Activated CD4-positive, alpha-beta T cell treated with anti-CD3 and anti-CD28 coated beads, Interleukin-2, amount 50 U/mL, for 16 hours (primary cell): ENCODE results near the gene OCSTAMP.

Experiments
- DNase-seq: peaks from one replicate; pipeline ENCODE4 v3.0.0-alpha.2; 2020

OCSTAMP gene, protein sequence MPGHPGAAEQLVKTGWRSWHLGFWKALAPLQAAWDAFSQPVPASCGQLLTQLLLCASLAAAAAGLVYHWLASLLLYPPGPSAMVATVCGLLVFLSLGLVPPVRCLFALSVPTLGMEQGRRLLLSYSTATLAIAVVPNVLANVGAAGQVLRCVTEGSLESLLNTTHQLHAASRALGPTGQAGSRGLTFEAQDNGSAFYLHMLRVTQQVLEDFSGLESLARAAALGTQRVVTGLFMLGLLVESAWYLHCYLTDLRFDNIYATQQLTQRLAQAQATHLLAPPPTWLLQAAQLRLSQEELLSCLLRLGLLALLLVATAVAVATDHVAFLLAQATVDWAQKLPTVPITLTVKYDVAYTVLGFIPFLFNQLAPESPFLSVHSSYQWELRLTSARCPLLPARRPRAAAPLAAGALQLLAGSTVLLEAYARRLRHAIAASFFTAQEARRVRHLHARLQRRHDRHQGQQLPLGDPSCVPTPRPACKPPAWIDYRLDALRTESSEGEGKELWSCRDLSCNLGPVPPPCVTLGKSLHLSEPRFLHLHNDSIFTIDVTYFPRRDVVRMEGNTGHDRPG

GRCh38 chr20:46550461-46550860 lies at the start of gene OCSTAMP:
OCSTAMP (minus strand) TSS chr20:46550654; CDS start chr20:46550560, 94 bp downstream.
- no peak for DNase-seq

DNA sequence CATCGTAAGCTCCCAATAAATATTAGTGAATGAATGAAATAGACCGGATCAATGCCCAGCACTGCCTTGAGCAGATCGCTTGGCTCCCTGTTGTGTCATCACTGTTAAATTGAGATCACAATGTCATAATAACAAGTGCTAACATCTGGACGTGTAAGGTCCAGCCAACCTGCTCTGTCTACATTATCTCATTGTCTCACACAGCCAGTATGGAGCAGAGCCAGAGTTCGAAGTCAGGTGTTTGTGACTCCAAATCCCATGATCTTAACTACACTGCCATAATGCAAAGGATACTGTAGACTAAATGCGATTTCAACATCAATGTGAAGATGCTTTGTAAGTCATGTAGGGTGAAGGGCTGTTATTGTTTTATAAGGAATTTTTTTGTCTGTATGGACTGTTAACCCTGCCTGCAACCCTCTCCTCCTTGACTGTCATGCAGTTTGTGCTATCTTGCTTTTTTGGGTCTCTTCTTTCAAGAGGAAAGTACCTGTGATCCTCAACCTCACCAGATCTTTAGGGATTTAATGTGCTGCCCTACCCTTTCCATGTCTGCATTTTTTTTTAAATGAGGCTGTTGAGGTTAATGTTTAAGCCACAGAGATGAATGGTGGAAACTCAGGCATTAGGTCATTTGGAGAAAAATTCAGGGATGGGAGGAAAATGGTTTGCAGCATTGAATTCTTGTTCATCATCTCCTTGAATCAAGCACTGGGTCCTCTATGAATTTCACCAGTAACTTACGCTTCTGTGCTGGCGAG lies 49.0 kb upstream of the OCSTAMP start:
- no peak for DNase-seq

DNA sequence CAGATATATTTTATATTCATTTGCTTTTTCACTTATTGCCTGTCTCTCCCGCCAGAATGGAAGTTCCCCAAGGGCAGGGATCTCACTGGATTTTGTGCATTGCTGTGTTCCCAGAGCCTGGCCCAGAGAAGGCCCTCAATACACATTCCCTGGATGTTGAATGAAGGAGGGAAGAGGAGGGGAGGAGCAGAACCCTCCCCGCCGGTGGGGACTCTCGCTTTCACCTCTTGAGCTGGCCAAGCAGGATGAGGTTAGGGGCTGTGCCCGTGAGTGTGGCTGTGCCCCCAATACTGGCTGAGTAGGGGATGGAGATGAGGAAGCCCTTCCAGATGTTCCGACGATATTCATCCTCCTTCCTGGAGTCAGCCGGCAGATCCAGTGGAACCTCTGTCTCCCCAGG lies 45.5 kb upstream of the OCSTAMP start:
- DNase-seq: no peak

GRCh38 chr20:46594725-46595124 lies 44.3 kb upstream of the OCSTAMP start:
- no peak for DNase-seq

GRCh38 chr20:46592580-46593362 lies 42.3 kb upstream of the OCSTAMP start:
- peak; percentile 21 for DNase-seq

- no peak for DNase-seq
These were observed 40.0 kb upstream of the OCSTAMP start for GRCh38 chr20:46590443-46590842.

DNA sequence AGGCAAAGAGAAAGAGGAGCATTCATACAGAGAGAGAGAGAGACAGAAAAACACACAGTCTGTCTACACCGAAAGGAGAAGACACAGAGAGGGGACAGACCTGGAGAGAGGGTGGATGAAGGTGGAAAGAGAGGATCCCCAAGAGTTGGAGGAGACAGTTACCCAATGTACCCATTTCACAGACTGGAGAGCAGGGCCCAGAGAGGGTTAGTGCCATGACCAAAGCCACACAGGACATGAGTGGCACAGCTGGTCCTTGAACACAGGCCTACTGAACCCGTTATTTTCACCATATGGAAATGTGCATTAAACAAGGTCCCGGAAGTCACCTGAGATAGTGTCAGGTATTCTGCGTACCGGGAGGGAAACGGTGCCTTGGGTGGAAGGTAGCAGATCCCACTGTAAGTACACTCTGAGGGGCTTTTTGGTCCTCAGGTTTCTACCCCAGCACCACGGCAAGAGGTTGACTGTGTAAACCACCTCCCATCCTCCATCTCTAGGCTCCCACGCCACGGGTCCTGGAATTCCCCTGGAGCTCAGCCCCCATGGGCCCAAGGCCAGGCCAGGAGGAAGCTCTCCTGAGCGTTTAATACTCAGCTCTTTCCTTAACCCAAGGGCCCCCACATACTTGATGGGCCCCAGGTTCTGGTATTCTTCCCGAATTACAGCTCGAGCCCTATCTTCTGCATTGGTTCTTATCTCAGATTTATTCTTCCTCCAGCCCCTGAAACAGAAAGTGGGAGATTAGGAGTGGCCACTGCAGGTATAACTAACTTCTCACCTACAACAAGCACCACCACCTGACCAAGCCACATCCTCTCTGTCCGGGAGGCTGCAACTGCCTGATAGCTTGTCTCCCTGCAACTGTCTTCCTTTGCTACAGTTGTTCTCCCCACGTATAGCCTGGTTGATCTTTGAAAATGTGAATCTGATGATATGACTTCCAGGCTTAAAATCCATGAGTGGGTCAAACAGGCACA lies 38.4 kb upstream of the OCSTAMP start:
- peak; percentile 2 for DNase-seq

DNA sequence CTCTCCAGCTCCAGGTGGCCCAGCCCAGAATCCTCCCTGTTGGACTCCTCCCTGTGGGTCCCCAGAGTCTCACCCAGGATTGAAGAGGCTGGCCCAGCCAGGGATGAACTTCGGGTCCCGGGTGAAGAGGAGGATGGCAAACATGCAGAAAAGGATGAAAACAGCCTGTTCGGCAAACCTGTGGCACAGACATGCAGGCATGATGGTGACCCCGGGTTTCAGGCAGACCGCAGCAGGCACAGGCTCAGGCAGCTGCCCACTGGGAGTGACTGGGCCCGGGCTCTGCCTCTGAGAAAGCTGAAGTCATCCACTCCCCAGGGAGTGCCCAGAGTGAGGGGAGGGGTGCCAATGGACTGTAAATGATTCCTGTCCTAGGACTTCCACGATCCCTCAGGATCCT lies 37.5 kb upstream of the OCSTAMP start:
- no peak for DNase-seq

DNA sequence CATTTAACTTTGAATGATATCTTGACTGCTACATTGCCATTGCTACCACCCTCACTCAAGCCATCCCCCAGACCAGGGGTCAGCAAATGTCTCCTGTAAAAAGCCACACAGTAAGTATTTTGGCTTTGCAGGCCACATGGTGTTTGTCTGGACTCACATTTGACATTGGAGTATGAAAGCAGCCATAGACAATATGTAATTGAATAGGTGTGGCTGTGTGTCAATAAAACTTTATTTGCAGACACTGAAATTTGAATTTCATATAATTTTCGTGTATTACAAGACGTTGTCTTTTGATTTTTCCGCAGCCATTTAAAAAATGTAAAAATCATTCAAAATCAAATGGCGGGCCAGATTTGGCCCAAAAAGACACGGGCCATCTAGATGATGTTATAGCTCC lies 36.3 kb upstream of the OCSTAMP start:
- DNase-seq: no peak

GRCh38 chr20:46584508-46584907 lies 34.1 kb upstream of the OCSTAMP start:
- DNase-seq: no peak

DNA sequence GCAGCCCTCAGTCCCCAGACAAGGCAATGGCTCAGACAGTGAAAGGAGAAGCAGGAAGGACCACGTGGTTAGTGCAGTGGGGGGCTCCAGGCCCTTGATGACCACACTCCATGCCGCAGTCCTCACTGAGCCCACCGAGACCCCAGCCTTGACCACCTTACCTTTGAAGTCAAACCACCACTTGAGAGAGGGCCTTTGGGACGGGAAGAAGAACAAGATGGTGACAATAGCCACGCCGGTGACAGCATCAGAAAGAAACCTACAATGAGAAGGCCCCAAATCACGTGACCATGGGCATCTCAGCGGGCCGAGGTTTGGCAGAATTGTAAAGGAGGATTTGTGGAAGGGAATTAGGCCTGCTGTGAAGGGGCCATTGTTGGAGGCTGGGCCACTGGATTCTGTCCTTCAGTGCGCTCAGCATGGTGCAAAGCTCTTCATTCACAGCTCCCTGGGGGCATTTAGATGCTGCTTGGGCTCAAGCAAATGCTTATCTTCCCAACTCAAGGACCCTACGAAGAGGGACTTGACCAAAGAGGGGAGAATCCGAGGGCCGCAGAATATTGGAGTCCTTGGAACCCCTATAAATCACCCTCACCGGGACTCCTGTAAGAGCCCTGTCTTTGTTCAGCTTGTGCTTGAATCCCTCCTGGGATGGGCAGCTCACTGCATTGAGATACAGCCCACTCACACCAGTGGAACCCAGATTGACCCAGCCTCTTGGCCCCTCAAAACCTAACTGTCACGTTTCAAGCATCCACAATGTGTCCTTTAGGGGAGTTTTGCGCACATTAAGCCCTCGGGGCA lies 33.2 kb upstream of the OCSTAMP start:
- DNase-seq: no peak

DNA sequence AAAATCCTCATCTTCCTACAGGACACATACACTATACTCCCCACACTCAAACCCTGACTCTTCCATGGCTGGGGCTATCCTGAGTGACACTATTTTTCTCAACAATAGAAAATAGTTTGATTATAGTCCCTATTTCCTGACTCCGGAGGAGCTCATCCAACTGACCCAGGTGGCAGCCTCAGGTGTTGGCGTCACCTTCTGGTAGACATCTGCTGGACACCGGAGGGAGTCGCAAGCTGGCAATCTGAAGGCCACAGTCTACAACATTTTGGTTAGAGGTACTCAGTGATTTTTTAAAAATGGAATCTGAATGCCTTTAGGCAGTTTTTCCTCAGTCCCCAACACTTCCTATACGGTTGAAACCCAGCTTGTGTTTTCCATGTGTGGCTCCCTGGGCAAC lies 32.2 kb upstream of the OCSTAMP start:
- DNase-seq: no peak

GRCh38 chr20:46581391-46581790 lies 30.9 kb upstream of the OCSTAMP start:
- DNase-seq: no peak

DNA sequence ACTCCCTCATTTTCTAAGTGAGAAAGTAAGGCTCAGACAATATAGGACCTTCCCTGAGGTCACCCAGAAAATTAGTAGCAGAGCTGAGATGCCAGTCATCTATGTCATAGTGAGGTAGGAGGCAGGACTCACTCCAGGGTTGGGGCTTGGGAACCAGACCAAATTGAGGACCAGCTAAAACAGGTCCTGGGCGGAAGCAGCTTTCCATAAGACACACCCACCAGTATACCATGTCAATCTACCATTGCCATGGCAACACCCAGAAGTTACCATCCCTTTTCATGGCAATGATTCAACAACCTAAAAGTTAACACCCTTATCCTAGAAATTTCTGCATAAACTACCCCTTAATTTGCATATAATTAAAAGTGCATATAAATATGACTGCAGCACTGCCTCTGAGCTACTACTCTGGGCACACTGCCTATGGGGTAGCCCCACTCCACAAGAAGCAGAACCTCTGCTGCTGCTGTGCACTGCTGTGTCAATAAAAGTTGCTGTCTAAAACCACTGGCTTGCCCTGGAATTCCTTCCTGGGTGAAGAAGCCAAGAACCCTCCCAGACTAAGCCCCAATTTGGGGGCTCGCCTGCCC lies 30.3 kb upstream of the OCSTAMP start:
- no peak for DNase-seq

DNA sequence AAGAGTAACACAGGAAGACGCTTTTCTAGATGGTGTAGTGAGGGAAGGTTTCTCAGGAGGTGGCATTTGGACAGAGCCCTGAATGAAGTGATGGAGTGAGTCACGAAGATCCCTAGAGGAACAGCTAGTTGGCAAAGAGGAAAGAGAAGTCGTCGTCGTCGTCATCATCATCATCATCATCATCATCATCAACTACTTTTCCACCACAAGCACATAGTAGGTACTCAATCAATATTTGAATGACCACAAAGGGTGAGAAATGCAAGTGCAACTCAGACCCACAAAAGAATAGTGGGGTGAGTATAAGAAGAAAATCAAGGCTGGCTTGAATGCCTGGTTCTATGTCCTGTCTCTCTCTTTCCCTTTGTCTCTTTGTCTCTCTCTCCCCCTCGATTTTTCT lies 28.3 kb upstream of the OCSTAMP start:
- DNase-seq: no peak

DNA sequence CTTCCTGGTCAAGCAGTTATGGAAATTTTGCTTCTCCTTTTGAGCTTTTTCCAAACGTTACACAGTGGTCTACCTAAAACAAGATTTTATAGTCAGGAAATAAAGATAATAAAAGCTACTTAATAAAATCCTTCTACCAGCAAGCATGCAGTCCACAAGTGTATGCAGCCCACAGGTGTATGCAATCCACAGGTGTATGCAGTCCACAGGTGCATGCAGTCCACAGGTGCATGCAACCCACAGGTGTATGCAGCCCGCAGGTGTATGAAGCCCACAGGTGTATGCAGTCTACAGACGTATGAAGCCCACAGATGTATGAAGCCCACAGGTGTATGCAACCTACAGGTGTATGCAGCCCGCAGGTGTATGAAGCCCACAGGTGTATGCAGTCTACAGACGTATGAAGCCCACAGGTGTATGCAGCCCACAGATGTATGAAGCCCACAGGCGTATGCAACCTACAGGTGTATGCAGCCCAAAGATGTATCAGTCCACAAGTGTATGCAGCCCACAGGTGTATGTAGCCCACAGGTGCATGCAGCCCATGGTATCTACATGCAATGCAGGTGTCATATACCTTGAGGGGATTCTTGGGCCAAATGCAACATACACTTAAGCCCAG lies 26.4 kb upstream of the OCSTAMP start:
- DNase-seq: no peak

- no peak for DNase-seq
These were observed 25.5 kb upstream of the OCSTAMP start for GRCh38 chr20:46575937-46576461.

DNA sequence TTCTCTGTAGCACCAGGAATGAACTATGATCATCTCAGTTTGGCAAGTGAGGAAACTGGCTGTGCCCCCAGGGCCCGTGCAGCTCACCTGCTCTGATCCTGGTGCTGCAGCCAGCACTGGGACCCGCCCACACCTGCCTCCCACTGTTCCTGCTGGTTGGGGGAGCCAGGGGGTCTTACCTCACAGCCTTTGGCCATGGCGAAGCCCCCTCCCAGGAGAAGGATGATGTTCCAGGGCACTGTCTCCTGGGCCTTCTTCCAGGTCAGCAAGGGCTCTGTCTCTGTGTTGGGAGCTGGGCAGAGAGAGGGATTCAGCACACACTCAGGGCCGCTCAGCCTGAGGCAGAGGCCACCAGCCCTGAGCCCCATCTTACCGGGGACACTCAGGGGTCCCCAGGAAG lies 24.9 kb upstream of the OCSTAMP start:
- no peak for DNase-seq

DNA sequence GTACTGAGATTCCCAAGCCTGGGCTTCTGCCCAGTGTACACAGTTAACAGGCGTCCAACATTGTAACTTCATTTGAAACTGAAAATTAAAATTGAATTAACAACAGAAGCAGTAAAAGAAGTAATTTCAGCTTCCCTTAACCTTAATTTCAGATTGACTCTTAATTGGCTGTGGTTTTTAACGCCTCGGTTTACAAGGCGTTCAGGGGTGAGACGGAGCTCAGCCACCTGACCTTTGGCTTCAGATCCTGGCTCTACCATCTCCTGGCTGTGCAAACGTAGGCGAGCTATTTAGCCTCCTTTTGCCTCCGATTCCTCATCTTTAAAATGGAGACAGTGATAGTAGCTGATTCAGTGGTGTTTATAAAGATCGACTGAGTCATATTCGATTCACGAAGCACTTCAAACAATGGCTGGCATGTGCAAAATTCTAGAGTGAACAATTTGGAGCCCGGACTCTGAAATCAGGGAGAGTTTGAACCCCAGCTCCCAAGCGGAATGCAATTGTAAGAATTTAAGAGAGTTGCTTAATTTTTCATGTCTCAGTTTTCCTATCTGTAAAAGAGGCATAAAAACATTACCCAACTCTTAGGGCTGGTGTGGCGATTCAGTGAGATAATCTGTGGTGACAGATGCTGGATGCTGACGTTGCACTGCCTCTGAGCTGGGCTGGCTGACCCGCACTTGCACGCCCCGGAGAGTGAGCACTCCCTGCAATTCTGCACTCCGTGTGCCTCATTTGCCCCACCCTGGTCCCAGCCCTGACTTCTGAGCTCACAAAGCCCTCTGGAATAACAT lies 23.5 kb upstream of the OCSTAMP start:
- DNase-seq: no peak
